IPS DF 6.9 (cell line): ENCODE results near the gene STRAP.
"Not testable (repeated sequence)": the region's sequence is repeated elsewhere in the genome, so short reads cannot be mapped to it uniquely, and the experiment has no call there.

Source experiments
- DNase-seq: peaks from one replicate; pipeline ENCODE4 v3.0.0-alpha.2; 2013; ENCODE audit warnings: low read depth, low spot score
- H3K27ac ChIP-seq: one replicate; pipeline ENCODE4 v1.5.1; 2013; ENCODE audit warnings: low read length, control low read depth
- H3K27me3 ChIP-seq: 2 replicates; pipeline ENCODE4 v1.6.1; 2013; ENCODE audit warnings: mild to moderate bottlenecking, low read length; ENCODE audit not compliant: control insufficient read depth, insufficient read depth
- H3K36me3 ChIP-seq: 2 replicates; pipeline ENCODE4 v1.6.1; 2013; ENCODE audit warnings: low read length; ENCODE audit not compliant: control insufficient read depth, insufficient read depth
- H3K4me1 ChIP-seq: 2 replicates; pipeline ENCODE4 v1.6.1; 2013; ENCODE audit warnings: low read length; ENCODE audit not compliant: control insufficient read depth, insufficient read depth
- H3K4me3 ChIP-seq: 2 replicates; pipeline ENCODE4 v1.5.1; 2013; ENCODE audit warnings: mild to moderate bottlenecking, low read length
- H3K9me3 ChIP-seq: 2 replicates; pipeline ENCODE4 v1.6.1; 2013; ENCODE audit warnings: low read length, inconsistent platforms; ENCODE audit not compliant: control insufficient read depth, insufficient read depth
- WGBS: extraction: QIAGEN DNeasy Blood & Tissue Kit; methylation state at CpG from one replicate; pipeline ENCODE4 v1.1.7; 2013; ENCODE audit warnings: mixed read lengths, missing lambda C conversion rate; ENCODE audit not compliant: insufficient read length, insufficient coverage; 5-methylcytosine and 5-hydroxymethylcytosine counted together

STRAP gene

GRCh38 chr12:15868186-15868585 is 14.0 kb upstream of the STRAP start:
- Histone ChIP-seq H3K36me3 (no peaks in the 10 kb centered on the region), H3K27ac (no peak overlapping the region), H3K4me1 (peaks cover 1% of the 10 kb centered on the region; the same call in 1 of the 2 replicates), H3K4me3 (no peak overlapping the region), H3K27me3 (no peaks in the 10 kb centered on the region), H3K9me3 (no peaks in the 10 kb centered on the region)
- no CpG with 5 or more reads among the region's 3 CpGs for WGBS
- DNase-seq: no peak

GRCh38 chr12:15873556-15873955 is 8.6 kb upstream of the STRAP start:
- Histone ChIP-seq H3K36me3 (no peaks in the 10 kb centered on the region), H3K4me1 (no peaks in the 10 kb centered on the region; the same call in 1 of the 2 replicates), H3K4me3 (no peak overlapping the region), H3K27ac (no peak overlapping the region), H3K9me3 (no peaks in the 10 kb centered on the region), H3K27me3 (no peaks in the 10 kb centered on the region)
- WGBS: no CpG with 5 or more reads among the region's 4 CpGs
- DNase-seq: no peak

- not testable (repeated sequence) for H3K36me3 ChIP-seq, H3K27ac ChIP-seq, H3K4me3 ChIP-seq, H3K9me3 ChIP-seq, H3K27me3 ChIP-seq, DNase-seq, H3K4me1 ChIP-seq
- no CpG with 5 or more reads among the region's 20 CpGs for WGBS
Measured at GRCh38 chr12:15874556-15875145, 7.5 kb upstream of the STRAP start.

GRCh38 chr12:15875863-15876262 is 6.3 kb upstream of the STRAP start:
- H3K27ac ChIP-seq: no peak overlapping the region
- H3K4me1 ChIP-seq: no peaks in the 10 kb centered on the region; the same call in 1 of the 2 replicates
- H3K36me3 ChIP-seq: no peaks in the 10 kb centered on the region
- no CpG with 5 or more reads among the region's 1 CpG for WGBS
- H3K27me3 ChIP-seq: no peaks in the 10 kb centered on the region
- no peak overlapping the region for H3K4me3 ChIP-seq
- no peaks in the 10 kb centered on the region for H3K9me3 ChIP-seq
- no peak for DNase-seq

GRCh38 chr12:15879413-15879812 is 2.8 kb upstream of the STRAP start:
- WGBS: no CpG with 5 or more reads among the region's 3 CpGs
- DNase-seq: no peak
- no peaks in the 10 kb centered on the region for H3K27me3 ChIP-seq

GRCh38 chr12:15880721-15881120 is 1.5 kb upstream of the STRAP start:
- DNase-seq: no peak
- H3K27me3 ChIP-seq: no peaks in the 10 kb centered on the region
- H3K27ac ChIP-seq: no peak overlapping the region
- no peak overlapping the region for H3K4me3 ChIP-seq
- no CpG with 5 or more reads among the region's 3 CpGs for WGBS
- no peaks in the 10 kb centered on the region for H3K4me1 ChIP-seq
- no peaks in the 10 kb centered on the region for H3K9me3 ChIP-seq
- no peaks in the 10 kb centered on the region for H3K36me3 ChIP-seq

More at GRCh38 chr12:15879413-15879812, 2.8 kb upstream of the STRAP start:
- no peaks in the 10 kb centered on the region for H3K36me3 ChIP-seq
- H3K4me3 ChIP-seq: no peak overlapping the region
- no peak overlapping the region for H3K27ac ChIP-seq
- no peaks in the 10 kb centered on the region for H3K9me3 ChIP-seq
- no peaks in the 10 kb centered on the region; the same call in 1 of the 2 replicates for H3K4me1 ChIP-seq

GRCh38 chr12:15883536-15883935 is 1.3 kb downstream of the STRAP start:
- WGBS: no CpG with 5 or more reads among the region's 6 CpGs

GRCh38 chr12:15886372-15887042 is 4.3 kb downstream of the STRAP start:
- Histone ChIP-seq H3K27me3 (no peaks in the 10 kb centered on the region), H3K9me3 (no peaks in the 10 kb centered on the region), H3K4me3 (no peak overlapping the region), H3K36me3 (peaks cover 7% of the 10 kb centered on the region; the same call in 1 of the 2 replicates), H3K4me1 (no peaks in the 10 kb centered on the region), H3K27ac (no peak overlapping the region)
- WGBS: no CpG with 5 or more reads among the region's 7 CpGs
- no peak for DNase-seq

More at GRCh38 chr12:15883536-15883935, 1.3 kb downstream of the STRAP start:
- Histone ChIP-seq H3K36me3 (peaks cover 4% of the 10 kb centered on the region; the same call in 1 of the 2 replicates), H3K27me3 (no peaks in the 10 kb centered on the region), H3K4me3 (peak overlapping the region; percentile 46; the same call in 1 of the 2 replicates), H3K27ac (no peak overlapping the region), H3K4me1 (no peaks in the 10 kb centered on the region), H3K9me3 (no peaks in the 10 kb centered on the region)
- no peak for DNase-seq

GRCh38 chr12:15887043-15887817 is 5.0 kb downstream of the STRAP start:
- Histone ChIP-seq H3K27me3 (no peaks in the 10 kb centered on the region), H3K9me3 (no peaks in the 10 kb centered on the region), H3K4me1 (no peaks in the 10 kb centered on the region), H3K4me3 (no peak overlapping the region), H3K27ac (no peak overlapping the region), H3K36me3 (peaks cover 7% of the 10 kb centered on the region; the same call in 1 of the 2 replicates)
- no peak for DNase-seq
- 100% methylated on average over 1 of the region's 5 CpGs for WGBS

- Histone ChIP-seq H3K36me3 (peaks cover 6% of the 10 kb centered on the region; the same call in 1 of the 2 replicates), H3K4me3 (no peak overlapping the region), H3K27ac (no peak overlapping the region), H3K4me1 (no peaks in the 10 kb centered on the region), H3K27me3 (no peaks in the 10 kb centered on the region), H3K9me3 (no peaks in the 10 kb centered on the region)
- no peak for DNase-seq
- WGBS: no CpG with 5 or more reads among the region's 5 CpGs
Measured at GRCh38 chr12:15892645-15893259, 10.6 kb downstream of the STRAP start.
